ENCODE data around the gene POLR3E.
"Not testable (repeated sequence)": the region's sequence is repeated elsewhere in the genome, so short reads cannot be mapped to it uniquely, and the experiment has no call there.

POLR3E gene

GRCh38 chr16:22335668-22336246 is 38.5 kb downstream of the POLR3E start:
- DNase-seq (ENCODE audit: low read depth), result no peak

- no peak for DNase-seq (ENCODE audit: low read depth)
Observed at GRCh38 chr16:22336581-22336980, 39.4 kb downstream of the POLR3E start.

DNA sequence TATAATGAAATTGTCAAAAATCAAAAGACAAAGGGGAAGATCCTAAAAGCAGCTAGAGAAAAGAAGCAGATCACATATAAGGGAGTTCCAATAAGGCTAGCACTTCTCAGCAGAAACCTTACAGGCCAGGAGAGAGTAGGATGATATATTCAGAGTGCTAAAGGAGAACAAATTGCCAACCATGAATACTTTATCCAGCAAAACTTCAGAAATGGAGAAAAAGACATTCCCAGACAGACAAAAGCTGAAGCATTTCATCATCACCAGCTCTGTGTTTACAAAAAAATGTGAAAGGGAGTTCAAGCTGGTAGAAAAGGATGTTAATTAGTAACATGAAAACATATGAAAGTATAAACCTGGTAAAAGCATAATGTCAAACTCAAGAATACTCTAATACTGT is 39.8 kb downstream of the POLR3E start:
- no peak for DNase-seq (ENCODE audit: low read depth)

- DNase-seq (ENCODE audit: low read depth), result no peak
Observed at GRCh38 chr16:22337849-22338635, 40.8 kb downstream of the POLR3E start.

DNA sequence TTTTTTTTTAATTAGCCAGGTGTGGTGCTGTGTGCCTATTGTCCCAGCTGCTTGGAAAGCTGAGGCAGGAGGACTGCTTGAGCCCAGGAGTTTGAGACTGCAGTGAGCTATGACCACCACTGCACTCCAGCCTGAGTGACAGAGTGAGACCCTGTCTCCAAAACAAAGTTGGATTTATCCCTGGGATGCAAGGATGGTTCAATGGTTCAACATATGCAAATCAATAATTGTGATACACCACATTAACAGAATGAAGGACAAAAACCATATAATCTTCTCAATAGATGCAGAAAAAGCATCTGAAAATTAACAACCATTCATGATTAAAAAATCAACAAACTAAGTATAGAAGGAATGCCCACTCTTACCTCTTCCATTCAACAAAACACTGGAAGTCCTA is 43.7 kb downstream of the POLR3E start:
- DNase-seq (ENCODE audit: low read depth), result no peak

DNA sequence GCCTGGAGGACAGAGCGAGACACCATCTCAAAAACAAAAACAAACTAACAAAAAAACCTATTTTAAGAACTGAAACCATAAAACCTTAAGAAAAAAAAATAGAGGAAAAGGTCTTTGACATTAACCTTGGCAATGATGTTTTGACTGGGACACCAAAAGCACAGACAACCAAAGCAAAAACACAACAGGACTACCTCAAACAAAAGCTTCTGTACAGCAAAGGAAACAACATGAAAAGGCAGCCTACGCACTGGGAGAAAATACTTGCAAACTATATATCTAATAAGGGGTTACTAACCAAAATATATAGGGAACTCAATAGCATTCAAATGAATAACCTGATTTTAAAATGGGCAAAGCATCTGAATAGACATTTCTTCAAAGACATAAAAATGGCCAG is 44.9 kb downstream of the POLR3E start:
- DNase-seq (ENCODE audit: low read depth), result no peak

DNA sequence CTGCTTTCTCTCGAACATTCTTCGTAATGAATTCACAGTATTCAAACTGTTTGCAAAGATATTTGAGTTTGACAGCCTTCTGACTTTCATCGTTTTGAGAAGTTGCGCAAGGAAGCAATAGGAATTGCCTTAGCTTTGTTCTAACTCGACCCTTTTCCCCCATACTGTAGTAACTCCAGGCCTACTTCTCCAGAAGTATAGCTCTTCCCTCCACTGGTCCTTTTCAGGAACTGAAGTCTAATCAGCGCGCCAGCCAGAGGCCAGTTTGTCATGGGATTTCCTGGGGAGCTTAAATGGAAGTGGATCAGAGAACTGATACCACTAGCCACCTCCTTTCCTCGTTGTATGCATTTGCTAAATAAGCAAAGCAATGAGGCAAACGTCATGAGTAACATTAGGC is 49.3 kb downstream of the POLR3E start:
- DNase-seq (ENCODE audit: low read depth), result no peak

DNA sequence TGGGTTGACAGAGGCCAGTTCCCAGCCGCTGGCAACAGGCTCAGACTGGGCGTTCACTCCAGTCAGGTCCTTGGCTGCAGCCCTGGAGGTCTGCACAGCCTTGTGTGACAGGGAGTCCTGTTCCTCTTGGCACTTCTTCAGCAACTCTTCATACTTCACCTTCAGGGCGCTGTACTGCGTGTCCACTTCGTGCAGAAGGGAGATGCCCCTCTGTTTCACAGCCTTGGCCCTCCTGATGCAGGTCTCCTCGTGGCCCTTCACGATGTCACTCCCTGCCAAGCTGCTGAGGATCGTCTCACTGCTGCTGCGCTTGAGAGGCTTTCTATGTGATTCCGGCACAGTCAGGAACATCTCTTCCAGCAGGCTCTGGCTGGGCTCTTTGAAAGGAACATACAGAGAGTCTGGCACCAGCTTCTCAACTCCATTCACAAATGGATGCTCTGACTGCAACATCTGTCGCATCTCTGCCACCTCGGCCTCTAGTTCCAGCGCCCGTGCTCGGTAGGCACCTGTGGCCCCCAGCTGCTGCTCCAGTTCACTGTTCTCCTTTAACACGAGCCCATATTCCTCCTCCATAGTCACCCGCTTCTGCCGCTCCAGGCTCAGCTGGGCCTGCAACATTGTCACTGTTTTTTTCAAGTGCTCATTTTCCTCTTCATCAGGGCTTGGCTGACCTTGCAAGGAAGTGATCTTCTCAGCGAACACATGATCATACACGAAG is 50.1 kb downstream of the POLR3E start:
- no peak for DNase-seq (ENCODE audit: low read depth)

- no peak for DNase-seq (ENCODE audit: low read depth)
Observed at GRCh38 chr16:22348291-22348690, 51.1 kb downstream of the POLR3E start.

GRCh38 chr16:22351017-22351416 is 53.8 kb downstream of the POLR3E start:
- DNase-seq (ENCODE audit: low read depth), result not testable (repeated sequence)

DNA sequence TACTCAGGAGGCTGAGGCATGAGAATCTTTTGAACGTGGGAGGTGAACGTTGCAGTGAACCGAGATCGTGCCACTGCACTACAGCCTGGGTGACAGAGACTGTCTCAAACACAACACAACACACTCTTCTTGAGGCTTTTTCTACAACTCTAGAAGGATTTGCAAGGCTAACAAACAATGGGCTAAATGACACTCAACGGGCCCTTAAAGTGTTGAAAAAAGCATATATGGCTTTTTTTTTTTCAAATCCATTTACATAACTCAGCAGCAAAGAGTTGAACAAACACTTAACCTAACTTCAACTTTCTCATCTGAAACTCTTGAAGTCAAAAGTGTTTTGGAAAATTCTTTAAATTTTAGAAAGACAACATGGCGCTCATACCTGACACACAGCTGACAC is 54.9 kb downstream of the POLR3E start:
- DNase-seq (ENCODE audit: low read depth), result no peak

- DNase-seq (ENCODE audit: low read depth), result no peak
Observed at GRCh38 chr16:22352723-22353122, 55.5 kb downstream of the POLR3E start.

- DNase-seq (ENCODE audit: low read depth), result peak; percentile 87
Observed at GRCh38 chr16:22353191-22353919, 56.1 kb downstream of the POLR3E start.

- DNase-seq (ENCODE audit: low read depth), result no peak
Observed at GRCh38 chr16:22353933-22354541, 56.8 kb downstream of the POLR3E start.

GRCh38 chr16:22355487-22355908 is 58.3 kb downstream of the POLR3E start:
- no peak for DNase-seq (ENCODE audit: low read depth)

- DNase-seq (ENCODE audit: low read depth), result peak; percentile 61
Observed at GRCh38 chr16:22356930-22357634, 59.9 kb downstream of the POLR3E start.

DNA sequence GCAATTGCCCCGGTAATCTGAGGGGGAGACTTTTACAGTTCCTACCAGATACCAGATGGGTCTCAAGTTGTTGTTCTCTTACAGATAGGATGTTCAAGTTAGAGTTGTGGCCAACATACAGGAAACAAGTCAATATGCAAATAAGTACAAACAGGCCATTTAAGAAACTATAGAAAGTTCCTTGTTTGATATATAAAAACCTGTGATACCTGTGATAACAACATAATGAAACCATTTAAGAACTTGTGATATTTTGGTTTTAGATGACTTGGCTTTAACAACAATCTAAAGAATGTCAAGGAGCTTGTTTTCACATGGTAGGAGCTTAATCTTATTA is 60.4 kb downstream of the POLR3E start:
- no peak for DNase-seq (ENCODE audit: low read depth)

DNA sequence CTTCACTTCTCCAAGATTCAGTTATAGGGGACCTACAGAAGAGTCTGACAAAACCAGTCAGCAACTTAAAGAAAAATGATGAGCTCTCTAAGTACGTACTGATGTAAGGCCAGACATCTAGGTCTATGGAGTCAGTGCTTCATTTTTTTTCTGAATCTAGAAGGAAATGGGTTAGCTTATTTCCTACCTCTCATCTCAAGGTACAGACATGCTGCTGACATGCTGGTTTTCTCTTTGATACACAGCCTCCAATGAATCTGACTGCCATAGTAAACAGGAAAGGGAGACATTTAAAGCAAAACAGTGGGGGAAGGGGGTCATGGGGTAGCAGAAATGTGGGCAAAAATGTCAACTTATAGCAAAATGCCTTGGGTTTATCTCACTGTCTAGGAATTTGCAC is 60.8 kb downstream of the POLR3E start:
- DNase-seq (ENCODE audit: low read depth), result peak; percentile 22

GRCh38 chr16:22359679-22360078 is 62.5 kb downstream of the POLR3E start:
- DNase-seq (ENCODE audit: low read depth), result no peak

GRCh38 chr16:22360963-22361659 is 63.9 kb downstream of the POLR3E start:
- DNase-seq (ENCODE audit: low read depth), result no peak

GRCh38 chr16:22364241-22364640 is 67.0 kb downstream of the POLR3E start:
- DNase-seq (ENCODE audit: low read depth), result no peak
